Hepatocyte (in vitro differentiated cells): Measurements from ENCODE around the gene DNAJB1. TPM values are rescaled to one million over a fixed set of nuclear protein-coding genes. Genes with fewer than 3 reads are reported as not detected.

Experiments
- DNase-seq: peaks from one replicate; pipeline ENCODE4 v3.0.0-alpha.2; 2016; ENCODE audit warnings: low spot score
- H2AFZ ChIP-seq: fragments of 200-600 bp; sonication (generic); 2 replicates; pipeline ENCODE4 v1.6.0; 2016; ENCODE audit warnings: antibody characterized with exemption, mild to moderate bottlenecking
- H3K27ac ChIP-seq: fragments of 200-600 bp; sonication (generic); 2 replicates; pipeline ENCODE4 v1.5.1; 2016; ENCODE audit warnings: mild to moderate bottlenecking
- H3K27me3 ChIP-seq: fragments of 200-600 bp; sonication (generic); 2 replicates; pipeline ENCODE4 v1.6.1; 2016
- H3K36me3 ChIP-seq: fragments of 200-600 bp; sonication (generic); replicated peaks from 2 replicates; pipeline ENCODE4 v1.5.1; 2016; ENCODE audit warnings: low read depth; ENCODE audit not compliant: insufficient read depth
- H3K4me1 ChIP-seq: fragments of 200-600 bp; sonication (generic); 2 replicates; pipeline ENCODE4 v1.5.1; 2016; ENCODE audit warnings: mild to moderate bottlenecking, moderate library complexity; ENCODE audit not compliant: insufficient read depth
- H3K4me2 ChIP-seq: fragments of 200-600 bp; sonication (generic); 2 replicates; pipeline ENCODE4 v1.6.0; 2016
- H3K4me3 ChIP-seq: fragments of 200-600 bp; sonication (generic); 2 replicates; pipeline ENCODE4 v1.5.1; 2016; ENCODE audit warnings: mild to moderate bottlenecking
- H3K79me2 ChIP-seq: fragments of 200-600 bp; sonication (generic); 2 replicates; pipeline ENCODE4 v1.6.0; 2017; ENCODE audit warnings: mild to moderate bottlenecking
- H3K9me2 ChIP-seq: fragments of 200-600 bp; sonication (generic); replicated peaks from 2 replicates; pipeline ENCODE4 v1.6.0; 2017; ENCODE audit warnings: mild to moderate bottlenecking; ENCODE audit not compliant: insufficient read depth
- H3K9me3 ChIP-seq: fragments of 200-600 bp; sonication (generic); 2 replicates; pipeline ENCODE4 v1.5.1; 2016; ENCODE audit warnings: low read depth, mild to moderate bottlenecking
- H4K20me1 ChIP-seq: fragments of 200-600 bp; sonication (generic); 2 replicates; pipeline ENCODE4 v1.6.0; 2016; ENCODE audit warnings: mild to moderate bottlenecking; ENCODE audit not compliant: insufficient read depth, poor library complexity, severe bottlenecking
- CTCF ChIP-seq: fragments of 200-600 bp; sonication (generic); IDR thresholded peaks from 2 replicates; pipeline ENCODE4 v1.5.1; 2016; ENCODE audit warnings: antibody characterized with exemption, mild to moderate bottlenecking; ENCODE audit not compliant: poor library complexity
- EZH2 ChIP-seq: fragments of 200-600 bp; sonication (generic); IDR thresholded peaks from 2 replicates; pipeline ENCODE4 v1.6.1; 2016; ENCODE audit warnings: antibody characterized with exemption, mild to moderate bottlenecking, borderline replicate concordance
- EZH2phosphoT487 ChIP-seq: fragments of 200-600 bp; sonication (generic); IDR thresholded peaks from one replicate; pipeline ENCODE4 v1.6.1; 2018; ENCODE audit warnings: antibody characterized with exemption, mild to moderate bottlenecking, low read depth, moderate library complexity; ENCODE audit not compliant: unreplicated experiment, severe bottlenecking
- WGBS: methylation state at CpG from one replicate; pipeline ENCODE4 v1.1.6; 2016; ENCODE audit warnings: low lambda C conversion rate; ENCODE audit errors: missing lambda C conversion rate; 5-methylcytosine and 5-hydroxymethylcytosine counted together
- polyA plus RNA-seq: library from polyadenylated mRNA; unstranded; fragments of >200 nt; fragmentation: Nextera tagmentation; extraction: Ambion mirVana; gene quantifications from 2 replicates; pipeline ENCODE4 v1.2.1, GENCODE V29; 2016
- total RNA-seq: library from RNA; depleted of rRNA; stranded (reverse); fragments of >200 nt; gene quantifications from 2 replicates; pipeline ENCODE4 v1.2.3, GENCODE V29; 2014

The DNAJB1 gene
- total and polyA plus RNA-seq, 2 experiments from 2014 or later = 104 to 185 TPM

- H3K9me3 ChIP-seq = no peaks in the 10 kb centered on the region
- H4K20me1 ChIP-seq = peaks cover 5% of the 10 kb centered on the region
- H2AFZ ChIP-seq = no peak overlapping the region
- H3K9me2 ChIP-seq = no peaks in the 10 kb centered on the region
- no peaks in the 10 kb centered on the region for H3K4me1 ChIP-seq
- no peaks in the 10 kb centered on the region for H3K36me3 ChIP-seq
- TF ChIP-seq CTCF (no peak), EZH2phosphoT487 (no peak), EZH2 (no peak)
- no peak for DNase-seq
- H3K4me2 ChIP-seq = no peak overlapping the region
- H3K4me3 ChIP-seq = no peak overlapping the region
- H3K27me3 ChIP-seq = no peaks in the 10 kb centered on the region
- WGBS = 92% methylated on average over 16 of the region's 16 CpGs
- H3K79me2 ChIP-seq = peaks cover 31% of the 10 kb centered on the region
- no peak overlapping the region for H3K27ac ChIP-seq
Measured at GRCh38 chr19:14563590-14563926, 45.4 kb upstream of the DNAJB1 start.

- no peak overlapping the region for H3K4me3 ChIP-seq
- no peak overlapping the region for H3K4me2 ChIP-seq
- no peaks in the 10 kb centered on the region for H3K36me3 ChIP-seq
- peaks cover 2% of the 10 kb centered on the region for H4K20me1 ChIP-seq
- H3K27me3 ChIP-seq = no peaks in the 10 kb centered on the region
- TF ChIP-seq CTCF (no peak), EZH2phosphoT487 (no peak), EZH2 (no peak)
- H3K27ac ChIP-seq = no peak overlapping the region
- no peaks in the 10 kb centered on the region for H3K9me2 ChIP-seq
- no peaks in the 10 kb centered on the region for H3K9me3 ChIP-seq
- peaks cover 37% of the 10 kb centered on the region for H3K79me2 ChIP-seq
- 88% methylated on average over 20 of the region's 23 CpGs for WGBS
- no peak overlapping the region for H2AFZ ChIP-seq
- H3K4me1 ChIP-seq = no peaks in the 10 kb centered on the region
- no peak for DNase-seq
Measured at GRCh38 chr19:14562660-14563589, 44.7 kb upstream of the DNAJB1 start.

DNA sequence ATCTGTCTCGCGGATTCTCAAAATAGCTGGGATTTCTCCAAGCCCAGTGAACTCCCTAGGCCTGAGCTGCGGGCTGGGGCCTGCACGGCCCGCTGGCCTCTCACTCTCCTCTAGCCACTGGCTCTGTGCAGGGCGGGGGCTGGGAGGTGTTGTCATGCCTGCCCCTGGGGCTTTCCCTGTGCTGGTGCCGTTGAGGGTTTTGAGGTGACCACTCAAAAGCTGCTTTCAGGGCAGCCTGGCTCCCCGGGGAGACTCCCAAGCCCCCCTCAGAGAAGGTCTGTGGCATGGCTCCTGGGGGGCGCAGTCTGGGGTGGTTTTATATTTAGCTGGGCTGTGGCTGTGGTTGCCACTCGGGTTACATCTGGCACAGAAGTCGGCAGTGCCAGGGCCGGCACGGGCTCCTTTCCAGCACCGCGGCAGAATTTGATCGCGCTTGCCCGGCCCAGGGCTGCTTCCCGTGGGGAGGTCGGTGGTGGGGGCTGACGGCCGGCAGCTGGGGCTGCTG is 43.7 kb upstream of the DNAJB1 start:
- Histone ChIP-seq H3K79me2 (peaks cover 46% of the 10 kb centered on the region), H3K36me3 (no peaks in the 10 kb centered on the region), H3K4me1 (no peaks in the 10 kb centered on the region), H2AFZ (no peak overlapping the region), H3K4me3 (no peak overlapping the region), H3K27ac (no peak overlapping the region), H3K9me2 (no peaks in the 10 kb centered on the region), H3K27me3 (no peaks in the 10 kb centered on the region), H4K20me1 (peaks cover 2% of the 10 kb centered on the region), H3K9me3 (no peaks in the 10 kb centered on the region), H3K4me2 (no peak overlapping the region)
- TF ChIP-seq EZH2phosphoT487 (no peak), EZH2 (no peak), CTCF (no peak)
- peak; percentile 18 for DNase-seq
- WGBS = 83% methylated on average over 22 of the region's 22 CpGs
